ENCODE measurements around the gene FAM193B. TPM values are rescaled to one million over a fixed set of nuclear protein-coding genes. Genes with fewer than 3 reads are reported as not detected.

The FAM193B gene
- total RNA-seq, 1 experiment from 2014 or later, result 43.8 TPM

GRCh38 chr5:177490992-177491391 lies 63.4 kb downstream of the FAM193B start:
- H3K4me3 ChIP-seq (ENCODE audit: low read depth, low read length, poor library complexity, severe bottlenecking), result peak overlapping the region; percentile 11
- BruUV-seq (replicated peaks), result no TSS peak
- H3K9me3 ChIP-seq (ENCODE audit: low read depth, low read length, poor library complexity, severe bottlenecking), result no peaks in the 10 kb centered on the region
- intact Hi-C loops (cut with micrococcal nuclease; ENCODE audit: unreplicated experiment), result no loop called here
- TF ChIP-seq EZH2 (IDR thresholded peaks at IDR 0.05; ENCODE audit: borderline replicate concordance, low read depth, low read length, poor library complexity, severe bottlenecking) (no peak), CTCF (conservative IDR thresholded peaks at IDR 0.05; ENCODE audit: low read depth, low read length) (no peak)
- ChIA-PET POLR2A (ENCODE audit: low non-redundant PET) (no interaction called here), CTCF (interaction anchor here (0.6 kb wide), 1 partner anchor 26 kb away, joined by 3 read pairs; the partner anchor contains the start of gene DDX41)
- no peaks in the 10 kb centered on the region for H3K27me3 ChIP-seq (replicated peaks; ENCODE audit: insufficient read depth, low read depth, low read length, poor library complexity)
- H3K27ac ChIP-seq (ENCODE audit: low read depth, low read length, poor library complexity, severe bottlenecking), result peak overlapping the region; percentile 68
- H3K36me3 ChIP-seq (ENCODE audit: insufficient read depth, low read length, poor library complexity, severe bottlenecking), result peaks cover 24% of the 10 kb centered on the region
- H3K4me1 ChIP-seq (ENCODE audit: insufficient read depth, low read length, poor library complexity, severe bottlenecking), result peaks cover 48% of the 10 kb centered on the region
- no peak for DNase-seq (ENCODE audit: low spot score)

- Histone ChIP-seq H3K27ac (ENCODE audit: low read depth, low read length, poor library complexity, severe bottlenecking) (peak overlapping the region; percentile 68), H3K27me3 (replicated peaks; ENCODE audit: insufficient read depth, low read depth, low read length, poor library complexity) (no peaks in the 10 kb centered on the region), H3K4me3 (ENCODE audit: low read depth, low read length, poor library complexity, severe bottlenecking) (peak overlapping the region; percentile 11), H3K9me3 (ENCODE audit: low read depth, low read length, poor library complexity, severe bottlenecking) (no peaks in the 10 kb centered on the region), H3K4me1 (ENCODE audit: insufficient read depth, low read length, poor library complexity, severe bottlenecking) (peaks cover 42% of the 10 kb centered on the region), H3K36me3 (ENCODE audit: insufficient read depth, low read length, poor library complexity, severe bottlenecking) (peaks cover 24% of the 10 kb centered on the region)
- peak; percentile 69 for DNase-seq (ENCODE audit: low spot score)
- TF ChIP-seq EZH2 (IDR thresholded peaks at IDR 0.05; ENCODE audit: borderline replicate concordance, low read depth, low read length, poor library complexity, severe bottlenecking), result no peak
- no peak for TF ChIP-seq CTCF (conservative IDR thresholded peaks at IDR 0.05; ENCODE audit: low read depth, low read length)
- ChIA-PET POLR2A (ENCODE audit: low non-redundant PET) (interaction anchor here (0.7 kb wide), 1 partner anchor 17 kb away, joined by 6 read pairs; no protein-coding TSS in a partner anchor), CTCF (interaction anchor here (0.6 kb wide), 1 partner anchor 122 kb away, joined by 7 read pairs; no protein-coding TSS in a partner anchor)
- TSS peak; percentile 20 for BruUV-seq (replicated peaks)
- intact Hi-C loops (cut with micrococcal nuclease; ENCODE audit: unreplicated experiment), result no loop called here
Observed at GRCh38 chr5:177490311-177490991, 63.9 kb downstream of the FAM193B start.

DNA sequence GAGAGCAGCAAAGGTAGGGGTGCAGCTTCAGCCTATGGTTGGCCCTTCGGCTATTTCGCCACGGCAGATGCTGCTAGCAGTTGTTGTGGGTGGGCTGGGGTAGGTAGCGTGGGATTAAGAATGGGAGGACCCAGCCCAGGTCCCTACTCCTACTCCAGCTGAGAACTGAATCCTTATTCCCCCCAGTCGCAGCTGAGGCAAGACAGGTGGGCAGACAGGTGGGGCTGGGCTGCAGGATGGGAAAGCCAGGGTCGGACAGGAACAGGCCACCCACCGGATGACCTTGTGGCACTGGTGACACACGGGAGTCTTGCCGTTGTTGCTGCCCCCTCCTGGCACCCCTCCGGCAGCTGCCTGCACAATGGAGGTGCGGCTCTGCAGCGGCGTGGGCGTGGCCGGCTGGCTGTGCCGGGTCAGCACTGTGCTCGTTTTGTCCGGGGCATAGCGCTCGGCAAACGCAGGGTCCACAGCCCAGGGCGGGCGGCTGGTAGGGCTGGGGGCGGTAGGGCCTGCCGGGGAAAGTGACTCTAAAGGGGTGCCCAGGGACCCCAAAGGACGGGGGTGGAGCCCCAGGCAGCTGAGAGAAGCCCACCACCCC lies 65.1 kb downstream of the FAM193B start:
- no TSS peak for BruUV-seq (replicated peaks)
- no peaks in the 10 kb centered on the region for H3K9me3 ChIP-seq (ENCODE audit: low read depth, low read length, poor library complexity, severe bottlenecking)
- H3K36me3 ChIP-seq (ENCODE audit: insufficient read depth, low read length, poor library complexity, severe bottlenecking), result peaks cover 24% of the 10 kb centered on the region
- TF ChIP-seq CTCF (conservative IDR thresholded peaks at IDR 0.05; ENCODE audit: low read depth, low read length), result peak; percentile 29
- TF ChIP-seq EZH2 (IDR thresholded peaks at IDR 0.05; ENCODE audit: borderline replicate concordance, low read depth, low read length, poor library complexity, severe bottlenecking), result no peak
- ChIA-PET POLR2A (ENCODE audit: low non-redundant PET) (no interaction called here), CTCF (interaction anchor here (0.6 kb wide), 1 partner anchor 9 kb away, joined by 5 read pairs; no protein-coding TSS in a partner anchor)
- intact Hi-C loops (cut with micrococcal nuclease; ENCODE audit: unreplicated experiment), result no loop called here
- no peak for DNase-seq (ENCODE audit: low spot score)
- H3K27me3 ChIP-seq (replicated peaks; ENCODE audit: insufficient read depth, low read depth, low read length, poor library complexity), result no peaks in the 10 kb centered on the region
- H3K4me1 ChIP-seq (ENCODE audit: insufficient read depth, low read length, poor library complexity, severe bottlenecking), result peaks cover 30% of the 10 kb centered on the region
- H3K27ac ChIP-seq (ENCODE audit: low read depth, low read length, poor library complexity, severe bottlenecking), result peak overlapping the region; percentile 56
- no peak overlapping the region for H3K4me3 ChIP-seq (ENCODE audit: low read depth, low read length, poor library complexity, severe bottlenecking)
